Measurements from ENCODE around the gene ING4.

GRCh38 chr12:6614513-6615172 is 48.3 kb downstream of the ING4 start:
- TF ChIP-seq CTCF (IDR thresholded peaks at IDR 0.05) (no peak), EP300 (IDR thresholded peaks at IDR 0.05; ENCODE audit: borderline replicate concordance in 1 of 2, low read depth in 1 of 2, low read length in 1 of 2) (no peak), TEAD4 (IDR thresholded peaks at IDR 0.05; ENCODE audit: borderline replicate concordance, insufficient read depth) (no peak), GABPA (IDR thresholded peaks at IDR 0.05; ENCODE audit: low read depth) (no peak), RCOR1 (IDR thresholded peaks at IDR 0.05; ENCODE audit: low read length) (no peak), POLR2AphosphoS5 (IDR thresholded peaks at IDR 0.05; ENCODE audit: low read depth, low read length) (no peak), NRF1 (IDR thresholded peaks at IDR 0.05; ENCODE audit: low read depth, low read length) (no peak), SIN3A (IDR thresholded peaks at IDR 0.05; ENCODE audit: borderline replicate concordance, low read depth, low read length) (no peak), RAD21 (IDR thresholded peaks at IDR 0.05; ENCODE audit: low read length) (no peak)

Measured in SK-N-SH (cell line).